HG02840 (cell line): ENCODE data around the gene BIRC2.
A peak's percentile ranks its signal among the peaks of the same experiment; 100 is the strongest.
"Not testable (repeated sequence)": the region's sequence is repeated elsewhere in the genome, so short reads cannot be mapped to it uniquely, and the experiment has no call there.

ENCODE experiments used
- ATAC-seq: cut with Tn5 transposase; IDR thresholded peaks from one replicate; pipeline ENCODE4 v1.9.1; 2021; ENCODE audit warnings: mild to moderate bottlenecking, moderate library complexity, moderate number of reproducible peaks; ENCODE audit not compliant: unreplicated experiment, low FRiP score

Gene BIRC2

DNA sequence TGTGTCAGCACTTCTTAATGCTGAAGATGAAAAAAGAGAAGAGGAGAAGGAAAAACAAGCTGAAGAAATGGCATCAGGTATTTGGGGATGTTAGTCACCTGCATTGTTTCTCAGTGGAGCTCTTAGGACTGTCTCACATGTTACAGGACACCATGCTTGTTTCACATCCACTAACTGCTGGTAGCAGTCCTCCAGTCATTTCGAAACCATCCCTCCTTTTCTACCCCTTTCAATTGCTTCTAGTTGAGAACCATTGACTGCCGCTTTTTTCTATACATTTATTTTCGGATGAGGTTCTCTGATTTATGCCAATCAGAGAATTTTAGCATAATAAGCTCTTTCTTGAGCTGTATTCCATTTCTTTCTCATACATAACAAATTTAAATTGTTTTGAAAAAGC lies 21.5 kb downstream of the BIRC2 start:
- ATAC-seq = peak; percentile 100

DNA sequence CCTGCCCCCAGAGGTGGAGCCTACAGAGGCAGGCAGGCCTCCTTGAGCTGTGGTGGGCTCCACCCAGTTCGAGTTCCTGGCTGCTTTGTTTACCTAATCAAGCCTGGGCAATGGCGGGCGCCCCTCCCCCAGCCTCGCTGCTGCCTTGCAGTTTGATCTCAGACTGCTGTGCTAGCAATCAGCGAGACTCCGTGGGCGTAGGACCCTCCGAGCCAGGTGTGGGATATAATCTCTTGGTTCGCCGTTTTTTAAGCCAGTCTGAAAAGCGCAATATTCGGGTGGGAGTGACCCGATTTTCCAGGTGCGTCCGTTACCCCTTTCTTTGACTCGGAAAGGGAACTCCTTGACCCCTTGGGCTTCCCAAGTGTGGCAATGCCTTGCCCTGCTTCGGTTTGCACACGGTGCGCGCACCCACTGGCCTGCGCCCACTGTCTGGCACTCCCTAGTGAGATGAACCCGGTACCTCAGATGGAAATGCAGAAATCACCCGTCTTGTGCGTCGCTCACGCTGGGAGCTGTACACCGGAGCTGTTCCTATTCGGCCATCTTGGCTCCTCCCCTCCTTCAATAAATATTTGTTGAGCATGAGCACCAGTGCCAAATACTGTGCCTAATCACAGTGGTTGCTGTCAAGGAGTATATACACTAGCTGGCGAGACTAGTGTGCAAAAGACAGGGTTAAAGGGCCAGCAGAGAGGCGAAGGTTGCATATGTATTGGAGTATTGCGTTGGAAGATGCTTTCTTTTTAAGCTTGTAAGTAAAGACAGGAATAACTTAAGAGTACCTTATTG lies 27.8 kb downstream of the BIRC2 start:
- ATAC-seq = not testable (repeated sequence)

DNA sequence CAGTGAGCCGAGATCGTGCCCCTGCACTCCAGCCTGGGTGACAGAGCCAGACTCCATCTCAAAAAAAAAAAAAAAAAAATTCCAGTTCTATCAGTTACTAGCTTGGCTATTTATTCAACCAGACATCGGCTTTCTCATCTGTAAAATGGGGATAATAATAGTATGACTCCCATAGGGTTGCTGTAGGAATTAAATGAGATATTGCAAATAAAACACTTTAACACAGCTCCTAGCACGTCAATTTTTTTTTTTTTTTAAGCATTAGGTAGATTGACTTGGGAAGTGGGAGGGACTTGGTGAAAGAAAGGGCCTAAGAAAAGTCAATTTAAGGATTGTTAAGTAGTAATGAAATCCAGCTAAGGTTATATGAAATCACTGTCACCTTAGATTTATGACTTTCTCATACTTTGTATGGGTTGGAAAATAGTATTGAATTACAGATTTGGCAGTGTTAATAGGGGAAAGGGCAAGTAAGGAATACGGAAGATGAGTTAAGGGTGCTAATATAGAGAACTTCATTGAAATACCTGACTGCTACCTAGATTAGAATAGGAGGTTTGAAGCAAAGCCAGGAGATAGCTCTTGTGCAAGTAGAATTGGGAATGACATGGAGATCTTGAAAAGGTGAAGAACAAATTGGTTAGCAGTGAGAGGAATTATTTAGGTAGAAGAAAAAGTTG lies 28.8 kb downstream of the BIRC2 start:
- no peak for ATAC-seq

DNA sequence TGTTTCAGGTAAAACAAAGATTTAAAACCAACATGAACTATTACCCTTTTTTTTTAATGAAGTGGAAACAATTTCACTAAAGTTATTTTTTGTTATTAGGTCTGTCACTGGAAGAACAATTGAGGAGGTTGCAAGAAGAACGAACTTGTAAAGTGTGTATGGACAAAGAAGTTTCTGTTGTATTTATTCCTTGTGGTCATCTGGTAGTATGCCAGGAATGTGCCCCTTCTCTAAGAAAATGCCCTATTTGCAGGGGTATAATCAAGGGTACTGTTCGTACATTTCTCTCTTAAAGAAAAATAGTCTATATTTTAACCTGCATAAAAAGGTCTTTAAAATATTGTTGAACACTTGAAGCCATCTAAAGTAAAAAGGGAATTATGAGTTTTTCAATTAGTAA lies 30.9 kb downstream of the BIRC2 start:
- no peak for ATAC-seq

DNA sequence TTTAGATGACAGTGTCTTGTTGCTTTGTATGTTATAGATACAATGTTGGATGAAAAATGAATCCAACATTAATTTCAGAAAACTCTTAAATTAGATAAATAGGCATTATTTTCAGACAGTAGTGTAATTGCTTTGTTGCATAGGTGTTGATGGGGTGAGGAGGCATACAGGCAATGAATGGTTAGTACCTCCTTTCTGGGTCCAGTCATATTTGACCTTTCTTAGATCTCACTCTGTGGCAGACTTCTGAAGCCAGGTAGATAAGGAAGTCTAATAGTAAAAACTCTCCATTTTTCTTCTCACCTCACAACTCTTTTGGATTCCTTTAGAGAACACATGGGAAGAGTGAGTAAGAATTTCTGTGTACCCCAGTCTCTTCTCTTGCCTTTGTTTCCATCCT lies 31.8 kb downstream of the BIRC2 start:
- ATAC-seq = no peak

DNA sequence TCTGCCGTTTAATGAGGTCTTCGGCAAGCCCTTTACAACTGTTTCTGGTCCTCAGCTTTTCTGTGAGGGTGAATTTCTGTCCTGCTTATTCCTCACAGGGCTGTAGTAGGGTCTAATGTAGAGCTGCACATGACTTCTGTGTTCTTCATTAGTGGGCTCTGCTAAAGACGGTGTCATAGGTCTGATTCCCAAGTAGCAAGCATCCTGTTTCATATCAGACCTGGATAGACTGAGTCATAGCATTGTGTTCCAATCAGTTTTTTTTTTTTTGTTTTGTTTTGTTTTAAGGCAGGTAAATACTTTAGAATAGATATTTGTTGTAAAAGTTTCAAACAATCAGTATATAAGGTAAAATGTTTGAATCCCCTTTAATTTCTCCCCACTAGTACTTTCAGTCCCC lies 35.4 kb downstream of the BIRC2 start:
- ATAC-seq = no peak

DNA sequence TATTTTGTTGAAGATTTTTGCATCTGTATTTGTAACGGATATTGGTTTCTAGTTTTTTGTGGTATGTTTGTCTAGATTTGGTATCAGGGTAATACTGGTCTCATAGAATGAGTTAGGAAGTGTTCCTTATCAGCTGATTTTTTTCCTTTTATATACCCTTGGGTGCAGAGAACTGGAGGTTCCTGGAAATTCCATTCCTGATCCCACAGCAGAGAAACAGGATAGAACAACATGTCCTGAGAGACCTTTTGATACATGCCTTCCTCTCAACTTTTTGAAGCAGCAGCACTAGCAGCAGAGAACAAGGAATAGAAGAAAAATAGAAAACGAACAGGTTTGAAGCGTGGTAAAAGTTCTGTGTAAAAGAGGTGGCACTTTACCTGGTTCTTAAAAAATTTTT lies 36.8 kb downstream of the BIRC2 start:
- ATAC-seq = no peak

DNA sequence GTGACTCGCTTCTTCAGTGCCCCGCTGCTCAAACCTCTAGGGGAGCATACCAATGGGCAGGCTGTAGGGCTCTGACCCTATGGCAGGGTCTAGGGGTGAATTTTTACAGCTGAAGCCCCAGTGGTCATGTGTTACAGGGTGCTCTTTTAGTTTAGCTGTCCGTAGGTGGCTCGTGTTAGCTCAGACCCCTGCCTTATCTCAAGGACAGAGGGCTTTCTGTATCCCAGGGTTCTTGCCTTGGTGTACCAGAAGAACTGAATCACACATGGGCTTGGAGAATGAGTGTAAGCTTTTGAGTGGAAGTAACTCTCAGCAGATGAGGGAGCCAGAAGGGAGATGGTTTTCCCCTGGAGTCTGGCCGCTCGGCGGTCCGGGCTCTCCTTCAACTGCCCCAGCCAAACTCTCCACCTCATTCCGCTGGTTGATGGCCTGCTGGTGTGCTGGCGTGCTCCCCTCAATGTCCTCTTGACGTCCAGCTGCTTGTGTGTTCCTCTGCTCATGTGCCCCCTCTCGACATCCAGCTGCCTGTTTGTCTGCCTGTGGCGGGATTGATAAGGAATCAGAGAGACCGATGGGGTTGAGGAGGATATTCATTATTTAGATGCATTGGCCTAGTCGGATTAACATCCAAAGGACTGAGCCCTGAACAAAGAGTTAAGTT lies 37.5 kb downstream of the BIRC2 start:
- ATAC-seq = no peak

DNA sequence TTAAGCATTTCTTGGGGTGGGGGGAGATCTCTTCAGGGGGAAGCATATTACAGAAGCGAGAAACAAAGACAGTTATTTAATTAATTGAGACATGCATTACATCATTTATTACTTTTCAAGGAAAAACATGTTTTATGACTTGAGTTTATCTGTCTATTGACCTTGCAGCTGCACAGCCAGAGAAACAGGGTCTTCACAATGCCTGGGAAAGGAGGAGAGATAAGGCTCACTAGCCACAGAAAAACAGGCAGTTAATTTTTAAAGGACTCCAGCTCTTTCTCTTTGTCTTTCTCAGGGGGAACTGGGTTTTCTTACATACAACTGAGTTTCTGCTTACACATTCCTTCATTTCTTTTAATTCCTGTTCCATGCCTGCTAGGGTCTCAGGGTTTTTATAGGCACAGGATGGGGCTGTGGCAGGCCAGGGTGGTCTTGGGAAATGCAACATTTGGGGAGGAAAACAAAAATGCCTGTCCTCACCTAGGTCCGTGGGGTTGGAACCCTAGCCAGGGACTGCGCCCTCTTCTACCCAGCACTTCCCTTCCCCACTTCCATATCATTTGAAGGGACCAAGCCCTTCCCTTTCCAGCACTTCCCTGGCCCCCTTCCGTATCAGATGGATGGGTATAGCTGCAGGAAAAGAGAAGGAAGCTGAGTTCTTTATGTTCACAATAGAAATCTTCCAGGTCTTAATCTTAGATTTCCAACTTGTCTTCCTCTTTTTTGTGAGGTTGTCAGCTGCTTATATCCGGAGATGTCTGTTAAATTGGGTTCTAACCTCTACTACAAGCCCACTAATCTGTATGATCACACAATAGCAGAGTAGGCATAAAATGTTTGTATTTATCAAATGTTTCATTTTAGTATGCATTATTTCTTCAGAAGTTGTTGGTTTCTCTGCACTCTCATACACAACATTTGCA lies 38.3 kb downstream of the BIRC2 start:
- no peak for ATAC-seq

DNA sequence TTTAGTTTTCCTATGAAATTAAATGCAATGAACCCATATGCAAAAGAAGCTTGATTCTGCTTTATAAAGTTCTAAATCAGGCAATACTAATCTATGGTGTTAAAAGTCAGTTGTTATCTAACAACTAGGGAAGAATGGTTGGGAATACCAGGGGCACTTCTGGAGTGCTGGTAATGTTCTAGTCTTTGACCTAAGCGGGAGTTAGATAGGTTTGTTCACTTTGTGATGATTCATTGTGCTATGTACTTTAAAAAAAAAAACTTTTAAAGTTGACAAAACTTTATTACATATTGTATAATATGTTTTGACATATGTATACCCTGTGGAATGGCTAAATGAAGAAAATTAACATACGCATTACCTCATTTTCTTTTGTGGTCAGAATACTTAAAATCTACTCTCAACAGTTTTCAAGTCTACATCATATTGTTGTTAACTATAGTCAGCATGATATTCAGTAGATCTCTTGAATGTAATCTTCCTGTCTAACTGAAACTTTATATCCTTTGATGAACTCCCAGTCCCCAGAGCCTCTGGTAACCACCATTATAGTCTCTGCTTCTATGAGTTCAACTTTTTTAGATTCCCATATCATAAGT lies 39.2 kb downstream of the BIRC2 start:
- ATAC-seq = no peak

DNA sequence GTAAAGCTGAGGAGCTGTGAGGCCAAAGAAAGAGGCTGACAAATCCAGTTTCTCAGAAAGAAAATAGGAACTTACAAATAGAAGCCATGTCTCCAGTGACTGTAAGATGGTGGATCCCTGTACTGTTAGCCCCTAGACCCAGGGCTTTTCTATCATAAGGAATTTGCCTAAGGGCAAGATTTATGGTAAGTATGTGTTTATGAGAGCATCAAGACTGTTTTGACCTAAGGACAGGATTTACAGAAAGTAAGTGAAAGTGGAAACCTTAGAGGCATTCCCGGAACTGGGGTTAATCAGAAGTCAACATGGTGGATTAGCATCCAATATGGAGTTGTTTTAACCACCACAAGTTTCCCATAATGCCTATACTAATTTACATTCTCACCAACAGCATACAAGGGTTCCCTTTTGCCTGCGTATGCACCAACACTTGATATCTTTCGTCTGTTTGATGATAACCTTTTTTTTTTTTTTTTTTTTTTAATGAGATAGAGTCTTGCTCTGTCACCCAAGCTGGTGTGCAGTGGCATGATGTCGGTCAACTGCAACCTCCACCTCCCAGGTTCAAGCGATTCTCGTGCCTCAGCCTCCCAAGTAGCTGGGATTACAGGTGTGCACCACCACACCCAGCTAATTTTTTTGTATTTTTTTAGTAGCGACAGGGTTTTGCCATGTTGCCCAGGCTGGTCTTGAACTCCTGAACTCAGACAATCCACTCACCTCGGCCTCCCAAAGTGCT lies 40.2 kb downstream of the BIRC2 start:
- no peak for ATAC-seq

DNA sequence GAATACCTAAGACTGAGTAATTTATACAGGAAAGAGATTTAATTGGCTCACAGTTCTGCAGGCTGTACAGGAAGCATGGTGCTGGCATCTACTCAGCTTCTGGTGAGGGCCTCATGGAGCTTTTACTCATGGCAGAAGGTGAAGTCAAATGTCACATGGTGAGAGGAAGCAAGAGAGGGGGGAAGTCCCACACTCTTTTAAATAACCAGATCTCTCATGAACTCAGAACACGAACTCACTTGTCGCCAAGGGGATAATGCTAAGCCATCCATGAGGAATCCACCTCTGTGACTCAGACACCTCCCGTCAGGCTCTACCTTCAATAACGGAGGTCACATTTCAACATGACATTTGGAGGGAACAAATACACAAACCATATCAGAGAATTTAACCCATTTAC lies 42.2 kb downstream of the BIRC2 start:
- no peak for ATAC-seq

DNA sequence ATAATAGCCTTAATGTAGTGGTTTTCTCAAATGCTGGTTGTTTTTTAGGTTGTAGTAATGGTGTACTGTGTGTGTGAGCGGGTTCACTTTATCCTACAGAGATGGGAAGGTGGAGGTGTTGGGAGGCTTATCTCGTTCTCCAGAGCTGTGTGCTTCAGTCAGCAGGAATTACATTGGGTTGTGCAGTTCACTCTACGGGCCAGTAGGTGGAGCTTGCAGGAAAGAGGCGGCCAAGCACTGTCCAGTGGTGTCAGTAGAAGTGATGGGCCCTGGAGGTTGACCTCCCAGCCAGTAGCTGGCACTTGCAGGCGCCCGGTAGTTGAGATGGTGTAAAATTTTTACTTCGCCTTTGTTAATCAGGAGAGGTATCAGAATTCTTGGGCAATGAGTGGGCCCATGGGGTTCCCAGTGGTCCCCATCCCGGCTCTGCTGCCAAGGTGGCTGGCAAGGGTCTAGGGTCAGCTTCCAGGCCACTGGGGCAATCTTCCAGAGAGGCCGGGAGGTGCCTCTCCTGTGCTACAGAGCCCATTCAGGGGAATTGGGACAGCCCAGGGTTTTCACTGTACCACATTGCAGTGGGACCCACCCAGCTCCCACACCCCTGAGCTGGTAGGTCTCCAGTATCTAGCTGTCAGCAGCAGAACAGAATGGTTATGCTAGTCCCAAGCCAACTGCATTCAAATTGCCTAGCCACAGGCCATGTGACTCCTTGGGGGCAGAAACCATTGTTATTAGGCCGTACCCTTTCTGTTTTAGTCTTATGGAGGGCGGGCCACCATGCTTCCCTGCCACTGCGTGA lies 43.9 kb downstream of the BIRC2 start:
- ATAC-seq = no peak

DNA sequence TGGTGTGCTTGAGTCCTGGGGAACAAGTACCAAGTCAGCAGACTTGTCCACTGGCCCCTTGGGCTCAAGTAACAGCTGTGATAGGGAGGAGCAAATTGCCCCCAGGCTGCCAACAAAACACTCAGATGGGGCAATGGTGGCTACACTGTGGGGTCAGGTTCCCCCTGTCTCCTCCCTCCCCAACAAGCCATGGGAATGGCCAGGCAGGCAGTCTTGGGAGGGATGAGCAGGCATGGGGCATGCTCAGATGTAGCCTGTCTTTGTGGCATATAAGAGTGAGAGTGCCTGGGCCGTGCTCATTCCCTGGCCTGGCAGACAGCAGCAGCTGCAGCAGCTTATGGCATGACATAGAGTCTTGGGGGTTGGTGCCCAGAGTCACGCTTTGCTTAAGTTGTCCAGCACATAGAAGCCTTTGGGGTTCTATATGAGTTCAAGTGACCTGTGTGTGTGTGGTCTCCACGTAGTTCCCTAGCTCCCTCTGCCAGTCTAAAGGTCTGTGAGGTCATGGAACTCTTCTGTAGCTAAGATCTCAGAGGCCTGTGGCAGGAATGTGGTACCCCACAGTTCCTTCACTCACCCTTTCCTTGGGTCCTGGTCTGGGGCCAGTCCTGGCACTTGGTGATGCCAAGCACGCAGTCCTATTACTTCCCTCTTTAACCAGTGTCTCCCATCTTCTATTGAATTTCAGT lies 44.7 kb downstream of the BIRC2 start:
- ATAC-seq = no peak

DNA sequence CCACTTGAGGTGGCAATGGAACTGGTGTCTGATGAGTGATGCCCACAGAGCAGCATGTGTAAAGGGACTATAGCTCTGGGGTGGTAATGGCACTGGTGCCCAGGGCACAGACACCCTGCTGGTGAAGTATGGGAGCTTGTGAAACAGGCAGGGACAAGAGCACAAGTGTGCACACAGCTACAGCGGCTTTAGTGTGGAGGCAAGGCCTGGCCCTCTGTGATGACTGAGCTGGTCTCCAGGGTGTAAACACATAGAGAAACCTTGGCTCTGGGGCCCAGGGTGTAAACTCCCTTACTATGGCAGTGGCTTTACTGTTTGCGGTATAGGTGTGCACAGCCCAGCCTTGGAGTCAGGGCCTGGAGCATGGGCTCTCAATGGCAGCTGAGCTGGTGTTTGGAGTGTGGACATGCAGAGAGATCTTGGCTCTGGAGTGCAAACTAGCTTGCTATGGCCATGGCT lies 46.3 kb downstream of the BIRC2 start:
- no peak for ATAC-seq

DNA sequence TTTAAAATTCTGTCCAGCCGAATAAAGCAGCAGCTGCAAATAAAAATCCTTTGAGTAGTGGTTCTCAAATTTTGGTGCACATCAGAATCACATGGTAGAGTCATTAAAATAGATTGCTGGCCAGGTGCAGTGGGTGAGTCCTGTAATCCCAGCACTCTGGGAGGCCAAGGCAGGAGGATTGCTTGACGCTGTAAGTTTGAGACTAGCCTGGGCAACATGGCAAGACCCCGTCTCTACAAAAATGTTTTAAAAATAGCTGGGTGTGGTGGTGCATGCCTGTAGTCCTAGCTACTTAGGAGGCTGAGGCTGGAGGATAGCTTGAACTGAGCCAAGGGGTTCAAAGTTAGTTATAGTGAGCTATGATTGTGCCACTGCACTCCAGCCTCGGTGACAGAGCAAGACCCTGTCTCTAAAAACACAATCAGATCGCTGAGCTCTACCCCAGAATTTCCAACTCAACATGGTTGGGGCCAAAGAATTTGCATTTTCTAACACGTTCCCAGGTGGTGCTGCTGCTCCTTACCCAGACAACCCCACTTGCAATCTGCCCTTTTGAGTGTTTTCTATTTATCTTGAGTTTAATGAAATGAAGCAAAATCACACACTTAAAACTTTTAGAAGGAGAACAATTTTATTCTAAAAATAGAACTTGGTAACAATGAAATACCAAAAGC lies 48.8 kb downstream of the BIRC2 start:
- no peak for ATAC-seq

DNA sequence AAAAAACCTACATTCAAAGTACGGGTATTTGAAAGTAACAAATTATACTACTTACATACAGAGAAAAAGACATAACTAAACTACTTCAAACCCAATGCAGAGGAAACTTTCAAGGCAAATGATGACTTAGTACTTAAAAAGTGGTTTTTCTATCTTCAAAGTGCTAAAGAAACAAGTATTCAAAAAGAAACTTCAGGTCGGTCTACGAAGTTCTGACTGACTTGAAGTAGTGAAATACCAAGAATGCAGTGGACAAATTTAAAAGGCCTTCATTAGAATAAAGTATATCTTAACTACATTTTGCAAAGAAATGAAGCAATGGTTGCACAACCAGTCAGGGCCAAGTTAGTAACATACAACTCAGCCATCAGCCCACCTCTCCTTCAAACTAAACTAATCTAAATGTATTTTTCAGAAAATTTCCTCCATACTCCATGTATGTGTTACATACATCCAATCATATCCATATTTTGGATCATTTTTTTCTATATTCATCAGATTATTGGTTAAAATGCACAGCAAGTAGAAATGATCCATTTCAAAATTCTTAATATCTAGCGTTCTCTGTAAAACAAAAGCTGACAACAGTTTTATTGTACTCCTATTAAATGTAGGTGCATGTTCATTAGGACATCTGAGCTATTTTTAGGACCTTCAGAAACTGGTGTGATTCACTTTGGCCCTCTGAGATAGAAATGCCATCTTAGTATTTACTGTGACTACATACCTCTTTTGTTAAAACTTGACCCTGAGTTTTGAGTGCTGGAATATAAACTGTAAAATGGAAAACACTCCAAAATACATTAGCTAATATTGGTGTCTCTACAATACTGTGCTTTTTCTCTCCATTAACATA lies 49.9 kb downstream of the BIRC2 start:
- no peak for ATAC-seq
